ENCODE measurements around the gene SHC3. TPM values are rescaled to one million over a fixed set of nuclear protein-coding genes. Genes with fewer than 3 reads are reported as not detected.

Gene SHC3
- total RNA-seq, 2 experiments from 2014 or later: not detected

DNA sequence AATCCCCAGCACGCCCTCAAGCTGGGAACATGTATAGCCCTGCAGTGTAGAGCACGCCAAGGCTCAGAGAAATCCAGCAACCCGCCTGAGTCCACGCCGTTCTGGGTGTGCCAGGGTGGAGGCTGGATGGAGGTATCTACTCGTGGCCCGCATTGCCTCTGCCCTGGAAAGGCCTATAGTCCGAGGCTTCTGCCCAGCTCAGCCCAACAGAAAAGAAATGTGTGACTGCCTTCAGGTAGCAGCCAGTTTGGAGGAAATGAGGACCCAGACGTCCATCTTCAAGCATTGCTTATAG lies 169.1 kb downstream of the SHC3 start:
- DNase-seq: no peak
- Mint-ChIP-seq H3K27ac (no peak overlapping the region), H3K4me3 (no peak overlapping the region), H3K36me3 (no peaks in the 10 kb centered on the region), H3K27me3 (peaks cover 11% of the 10 kb centered on the region), H3K4me1 (no peaks in the 10 kb centered on the region), H3K9me3 (no peaks in the 10 kb centered on the region)

DNA sequence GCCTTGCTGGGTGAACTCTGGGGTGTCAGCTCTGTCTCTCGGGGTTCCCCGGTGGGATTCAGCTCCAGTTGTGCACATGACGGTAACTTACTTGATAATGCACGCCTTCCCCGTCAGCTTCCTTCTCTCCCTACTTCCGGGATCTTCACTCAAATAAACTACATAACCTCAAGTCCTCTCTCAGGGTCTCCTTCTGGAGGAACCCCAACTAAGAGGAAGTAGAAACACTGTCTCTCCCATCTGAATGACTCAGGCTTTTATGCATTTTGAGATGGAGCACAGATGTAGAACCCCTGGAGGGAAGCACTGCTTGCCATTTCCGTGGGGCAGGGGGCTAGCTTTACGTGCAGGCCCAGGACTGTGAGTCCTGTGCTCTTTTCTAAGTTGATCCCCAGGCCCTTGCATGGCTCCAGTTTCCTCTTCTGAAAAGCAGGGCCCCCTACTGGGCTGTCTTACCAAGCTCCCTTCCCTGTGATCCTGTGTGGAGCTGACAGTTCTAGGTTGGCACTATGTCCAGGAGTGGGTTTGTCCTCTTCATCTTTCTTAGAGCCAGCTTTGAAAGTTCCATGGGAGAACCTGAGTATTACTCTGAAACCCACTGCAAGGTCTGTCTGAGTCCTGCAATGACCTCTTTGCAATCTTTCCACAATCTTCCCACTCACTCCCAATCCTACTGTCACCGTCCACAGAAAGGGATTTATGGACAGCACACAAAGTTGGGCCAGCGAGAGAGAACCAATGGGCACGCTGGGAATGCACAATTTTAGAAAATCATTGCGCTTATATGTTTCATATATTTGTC lies 169.7 kb downstream of the SHC3 start:
- no peak overlapping the region for H3K27ac Mint-ChIP-seq
- H3K27me3 Mint-ChIP-seq: peaks cover 12% of the 10 kb centered on the region
- H3K4me1 Mint-ChIP-seq: no peaks in the 10 kb centered on the region
- H3K9me3 Mint-ChIP-seq: no peaks in the 10 kb centered on the region
- no peak for DNase-seq
- no peaks in the 10 kb centered on the region for H3K36me3 Mint-ChIP-seq
- H3K4me3 Mint-ChIP-seq: no peak overlapping the region

DNA sequence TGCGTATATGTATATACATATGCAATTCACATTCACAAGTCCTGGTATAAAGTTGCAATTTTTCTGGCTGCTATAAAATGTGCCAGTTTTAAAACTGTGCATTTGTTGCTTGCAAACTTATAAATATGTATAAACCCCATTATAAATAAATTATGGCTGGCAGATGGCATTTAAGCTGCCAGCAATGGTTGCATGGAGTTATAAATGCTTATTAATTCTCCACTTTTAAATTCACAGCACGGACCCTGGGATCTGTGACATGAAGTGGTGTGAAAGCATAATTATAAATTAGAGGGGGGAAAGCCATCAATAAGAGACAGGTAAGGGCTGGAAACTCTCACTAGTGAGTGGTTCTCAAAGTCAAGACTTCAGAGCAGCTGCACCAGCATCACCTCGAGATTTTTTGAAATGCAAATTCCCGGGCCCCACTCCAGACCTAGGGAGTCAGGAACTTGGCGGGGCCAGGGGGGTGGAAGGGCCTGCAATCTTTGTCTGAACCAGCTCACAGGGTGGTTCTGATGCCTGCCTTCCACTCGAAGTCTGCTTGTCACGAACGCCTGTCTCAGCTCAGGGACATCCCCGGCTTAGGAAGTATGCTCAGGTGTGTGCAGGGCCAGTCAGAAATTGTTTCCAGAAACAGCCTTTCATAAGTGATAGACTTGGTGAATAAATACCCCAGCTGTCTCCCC lies 170.4 kb downstream of the SHC3 start:
- Mint-ChIP-seq H3K4me1 (no peaks in the 10 kb centered on the region), H3K36me3 (no peaks in the 10 kb centered on the region), H3K4me3 (no peak overlapping the region), H3K9me3 (no peaks in the 10 kb centered on the region), H3K27me3 (peaks cover 19% of the 10 kb centered on the region), H3K27ac (no peak overlapping the region)
- no peak for DNase-seq

DNA sequence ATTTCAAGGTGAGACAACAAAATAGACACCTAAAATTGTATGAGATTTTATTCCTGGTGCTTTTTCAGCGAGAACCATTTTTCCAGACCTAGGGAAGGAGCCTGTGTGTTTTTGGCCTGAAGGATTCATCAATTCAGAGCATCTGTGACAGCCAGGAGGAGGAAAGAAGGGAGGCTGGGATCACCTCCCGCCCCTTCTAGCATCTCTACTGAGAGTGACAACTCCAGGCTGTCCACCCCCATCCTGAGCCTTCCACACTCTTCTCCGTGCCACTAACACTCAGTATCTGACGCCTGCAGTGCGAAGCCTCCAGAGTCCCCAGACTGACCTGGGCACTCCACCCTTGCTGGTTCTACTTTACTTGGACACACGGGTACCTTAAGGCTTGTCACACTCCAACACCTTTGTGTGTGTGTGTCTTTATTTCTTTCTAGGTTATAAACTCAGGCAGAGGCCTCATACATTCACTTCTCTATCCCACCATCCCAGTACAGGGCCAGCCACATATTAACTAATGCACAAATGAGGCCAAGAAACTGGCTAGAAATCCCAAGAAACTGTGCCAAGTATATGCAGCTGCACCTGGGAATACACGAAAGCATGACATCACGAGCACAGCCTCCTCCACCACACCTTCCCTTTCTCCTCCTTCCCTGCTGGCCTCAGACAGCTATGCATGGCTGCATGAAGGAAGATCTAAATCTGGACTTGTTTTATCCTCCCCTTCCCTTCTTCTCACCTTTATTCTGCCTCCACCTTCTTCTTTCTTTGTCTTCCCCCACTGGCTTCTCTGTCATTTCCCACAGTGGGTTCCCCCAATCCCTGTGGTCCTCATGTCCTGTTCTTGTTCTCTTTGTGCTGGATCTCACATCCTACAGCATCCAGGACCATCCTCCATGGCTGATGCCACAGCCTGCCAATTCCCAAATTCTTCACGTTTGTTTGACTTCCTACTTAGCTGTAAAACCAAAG lies 171.3 kb downstream of the SHC3 start:
- Mint-ChIP-seq H3K27ac (no peak overlapping the region), H3K9me3 (no peaks in the 10 kb centered on the region), H3K4me3 (no peak overlapping the region), H3K4me1 (no peaks in the 10 kb centered on the region), H3K36me3 (no peaks in the 10 kb centered on the region), H3K27me3 (peaks cover 27% of the 10 kb centered on the region)
- DNase-seq: no peak

DNA sequence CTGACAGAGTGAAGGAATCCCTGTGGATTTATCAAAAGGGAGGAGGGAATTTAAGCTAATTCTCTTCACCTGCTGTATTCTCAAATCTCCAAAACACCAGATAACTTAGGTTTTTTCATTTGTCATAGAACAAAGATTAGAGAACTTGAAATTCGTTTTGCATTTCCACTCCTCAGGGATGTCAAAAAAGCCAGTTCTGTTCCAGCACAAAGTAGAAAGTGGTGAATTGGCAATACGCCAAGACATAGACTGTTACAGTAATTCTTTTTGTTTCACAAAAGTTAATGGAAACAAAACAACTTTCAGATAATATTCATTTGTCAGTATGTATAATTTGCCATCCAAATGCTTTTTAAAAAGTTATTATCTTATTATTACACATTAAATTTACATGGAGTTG lies 172.4 kb downstream of the SHC3 start:
- no peaks in the 10 kb centered on the region for H3K36me3 Mint-ChIP-seq
- H3K4me3 Mint-ChIP-seq: no peak overlapping the region
- H3K4me1 Mint-ChIP-seq: no peaks in the 10 kb centered on the region
- no peaks in the 10 kb centered on the region for H3K9me3 Mint-ChIP-seq
- no peak overlapping the region for H3K27ac Mint-ChIP-seq
- no peak for DNase-seq
- H3K27me3 Mint-ChIP-seq: peaks cover 35% of the 10 kb centered on the region

DNA sequence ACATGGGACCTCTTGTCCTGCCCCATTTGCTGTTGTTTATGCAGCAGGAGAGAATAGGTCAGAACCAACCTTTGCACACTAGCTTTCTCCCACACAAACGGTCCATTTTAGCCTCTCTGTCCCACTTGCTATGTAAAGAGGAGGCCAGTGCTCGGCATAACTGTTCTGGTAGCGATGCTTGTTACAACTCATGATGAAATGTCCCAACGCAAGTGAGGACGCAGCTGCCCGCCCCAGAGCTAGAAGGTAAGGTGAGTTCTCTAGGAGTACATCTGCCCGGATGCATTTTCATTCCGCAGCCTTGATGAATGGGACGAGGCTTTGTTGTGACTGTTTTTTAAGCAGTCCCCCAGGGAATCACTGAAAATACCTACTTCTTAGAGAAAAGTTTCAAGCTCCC lies 173.3 kb downstream of the SHC3 start:
- no peaks in the 10 kb centered on the region for H3K36me3 Mint-ChIP-seq
- H3K4me1 Mint-ChIP-seq: peaks cover 3% of the 10 kb centered on the region
- H3K27me3 Mint-ChIP-seq: peaks cover 35% of the 10 kb centered on the region
- DNase-seq: no peak
- no peak overlapping the region for H3K4me3 Mint-ChIP-seq
- no peaks in the 10 kb centered on the region for H3K9me3 Mint-ChIP-seq
- H3K27ac Mint-ChIP-seq: no peak overlapping the region

DNA sequence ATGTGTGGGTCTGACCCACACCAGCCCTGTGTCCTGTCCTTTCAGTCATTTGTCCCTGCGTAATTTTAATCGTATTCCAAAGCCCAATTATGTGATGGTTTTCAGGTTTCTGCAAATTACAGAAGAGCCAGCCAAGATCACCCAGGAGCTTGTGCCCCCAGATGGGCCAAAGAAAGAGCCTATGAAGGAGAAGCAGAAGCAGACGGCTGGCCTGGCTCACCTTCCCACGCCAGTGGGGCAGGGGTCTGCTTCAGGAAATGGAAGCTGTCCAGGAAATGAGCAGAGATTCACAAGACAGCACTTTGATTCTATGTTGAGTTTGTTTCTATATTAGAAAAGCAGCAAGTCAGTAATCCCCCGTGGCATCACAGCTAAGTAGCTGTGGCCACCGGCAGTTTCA lies 175.6 kb downstream of the SHC3 start:
- Mint-ChIP-seq H3K4me3 (no peak overlapping the region), H3K27ac (no peak overlapping the region), H3K4me1 (peaks cover 3% of the 10 kb centered on the region), H3K36me3 (no peaks in the 10 kb centered on the region), H3K9me3 (no peaks in the 10 kb centered on the region), H3K27me3 (peaks cover 31% of the 10 kb centered on the region)
- DNase-seq: no peak

DNA sequence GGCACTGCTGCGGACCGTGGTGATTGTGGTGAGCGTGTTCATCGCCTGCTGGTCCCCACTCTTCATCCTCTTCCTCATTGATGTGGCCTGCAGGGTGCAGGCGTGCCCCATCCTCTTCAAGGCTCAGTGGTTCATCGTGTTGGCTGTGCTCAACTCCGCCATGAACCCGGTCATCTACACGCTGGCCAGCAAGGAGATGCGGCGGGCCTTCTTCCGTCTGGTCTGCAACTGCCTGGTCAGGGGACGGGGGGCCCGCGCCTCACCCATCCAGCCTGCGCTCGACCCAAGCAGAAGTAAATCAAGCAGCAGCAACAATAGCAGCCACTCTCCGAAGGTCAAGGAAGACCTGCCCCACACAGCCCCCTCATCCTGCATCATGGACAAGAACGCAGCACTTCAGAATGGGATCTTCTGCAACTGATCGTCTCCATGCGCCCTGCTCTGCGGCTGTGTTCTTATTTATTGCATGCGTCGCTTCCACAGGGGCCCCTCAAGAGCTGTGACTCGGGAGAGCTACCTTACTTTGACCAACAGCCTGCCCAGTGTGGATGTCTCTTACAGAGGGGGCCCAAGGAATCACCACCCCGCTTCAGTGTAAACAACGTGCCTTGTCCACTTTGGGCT lies 176.6 kb downstream of the SHC3 start:
- H3K4me1 Mint-ChIP-seq: peaks cover 3% of the 10 kb centered on the region
- no peaks in the 10 kb centered on the region for H3K36me3 Mint-ChIP-seq
- no peaks in the 10 kb centered on the region for H3K9me3 Mint-ChIP-seq
- no peak for DNase-seq
- peaks cover 28% of the 10 kb centered on the region for H3K27me3 Mint-ChIP-seq
- no peak overlapping the region for H3K4me3 Mint-ChIP-seq
- H3K27ac Mint-ChIP-seq: no peak overlapping the region

DNA sequence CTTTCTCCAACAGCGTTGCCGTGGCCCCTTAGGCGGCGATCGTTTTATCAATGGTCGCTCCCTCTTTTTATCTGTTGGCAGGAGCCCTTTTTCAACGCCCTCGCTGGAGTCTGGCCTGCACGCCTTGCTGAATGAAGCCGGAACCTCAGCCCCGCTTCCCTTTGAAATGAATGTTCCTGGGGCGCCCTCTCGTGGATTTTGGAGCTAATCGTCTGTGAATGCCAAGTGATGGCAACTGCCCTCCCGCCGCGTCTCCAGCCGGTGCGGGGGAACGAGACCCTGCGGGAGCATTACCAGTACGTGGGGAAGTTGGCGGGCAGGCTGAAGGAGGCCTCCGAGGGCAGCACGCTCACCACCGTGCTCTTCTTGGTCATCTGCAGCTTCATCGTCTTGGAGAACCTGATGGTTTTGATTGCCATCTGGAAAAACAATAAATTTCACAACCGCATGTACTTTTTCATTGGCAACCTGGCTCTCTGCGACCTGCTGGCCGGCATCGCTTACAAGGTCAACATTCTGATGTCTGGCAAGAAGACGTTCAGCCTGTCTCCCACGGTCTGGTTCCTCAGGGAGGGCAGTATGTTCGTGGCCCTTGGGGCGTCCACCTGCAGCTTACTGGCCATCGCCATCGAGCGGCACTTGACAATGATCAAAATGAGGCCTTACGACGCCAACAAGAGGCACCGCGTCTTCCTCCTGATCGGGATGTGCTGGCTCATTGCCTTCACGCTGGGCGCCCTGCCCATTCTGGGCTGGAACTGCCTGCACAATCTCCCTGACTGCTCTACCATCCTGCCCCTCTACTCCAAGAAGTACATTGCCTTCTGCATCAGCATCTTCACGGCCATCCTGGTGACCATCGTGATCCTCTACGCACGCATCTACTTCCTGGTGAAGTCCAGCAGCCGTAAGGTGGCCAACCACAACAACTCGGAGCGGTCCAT lies 177.4 kb downstream of the SHC3 start:
- H3K4me3 Mint-ChIP-seq: no peak overlapping the region
- peaks cover 3% of the 10 kb centered on the region for H3K4me1 Mint-ChIP-seq
- H3K36me3 Mint-ChIP-seq: no peaks in the 10 kb centered on the region
- peak; percentile 76 for DNase-seq
- peaks cover 28% of the 10 kb centered on the region for H3K27me3 Mint-ChIP-seq
- H3K9me3 Mint-ChIP-seq: no peaks in the 10 kb centered on the region
- no peak overlapping the region for H3K27ac Mint-ChIP-seq

DNA sequence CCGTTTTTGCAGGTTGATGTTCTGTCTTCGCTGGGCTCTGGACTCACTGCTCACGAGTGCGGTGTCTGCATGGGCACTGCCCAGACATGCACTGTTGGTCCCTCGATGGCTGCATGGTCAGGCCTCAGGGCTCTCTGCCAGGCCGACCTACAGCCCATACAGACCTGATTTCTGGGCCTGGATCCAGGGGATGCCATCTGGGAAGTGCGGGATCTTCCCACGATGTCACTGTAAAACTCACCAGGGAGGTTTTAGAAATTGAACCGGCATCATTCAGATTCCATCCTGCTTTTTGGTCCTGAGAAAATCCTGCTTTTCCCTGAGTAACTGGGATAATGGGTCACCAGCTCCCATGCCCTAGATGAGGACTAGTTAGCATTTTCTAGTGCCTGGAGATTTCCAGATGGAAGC lies 178.2 kb downstream of the SHC3 start:
- no peak overlapping the region for H3K4me3 Mint-ChIP-seq
- H3K36me3 Mint-ChIP-seq: no peaks in the 10 kb centered on the region
- no peak overlapping the region for H3K27ac Mint-ChIP-seq
- peaks cover 3% of the 10 kb centered on the region for H3K4me1 Mint-ChIP-seq
- peaks cover 30% of the 10 kb centered on the region for H3K27me3 Mint-ChIP-seq
- no peak for DNase-seq
- H3K9me3 Mint-ChIP-seq: no peaks in the 10 kb centered on the region

DNA sequence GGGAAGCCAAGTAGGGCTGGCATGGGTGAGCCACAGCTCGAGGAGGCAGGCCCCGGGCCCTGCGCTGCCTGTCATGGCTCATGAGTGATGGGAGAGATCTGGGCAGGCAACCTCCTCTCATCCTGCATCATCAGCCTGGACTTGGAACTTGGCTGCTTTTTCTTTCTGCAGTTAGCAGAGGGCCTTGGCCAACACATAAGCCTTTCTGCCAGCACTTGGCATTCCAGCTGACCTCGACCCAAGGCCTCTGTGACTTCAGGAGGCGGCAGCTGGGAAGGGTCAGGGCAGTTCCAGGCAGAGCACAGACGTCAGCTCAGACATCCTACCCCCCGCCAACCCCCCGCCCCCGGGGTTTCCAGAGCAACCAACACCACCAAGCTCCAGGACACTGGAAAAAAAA lies 179.7 kb downstream of the SHC3 start:
- no peak for DNase-seq
- no peak overlapping the region for H3K27ac Mint-ChIP-seq
- no peak overlapping the region for H3K4me3 Mint-ChIP-seq
- peaks cover 42% of the 10 kb centered on the region for H3K27me3 Mint-ChIP-seq
- no peaks in the 10 kb centered on the region for H3K9me3 Mint-ChIP-seq
- peaks cover 3% of the 10 kb centered on the region for H3K4me1 Mint-ChIP-seq
- H3K36me3 Mint-ChIP-seq: no peaks in the 10 kb centered on the region

DNA sequence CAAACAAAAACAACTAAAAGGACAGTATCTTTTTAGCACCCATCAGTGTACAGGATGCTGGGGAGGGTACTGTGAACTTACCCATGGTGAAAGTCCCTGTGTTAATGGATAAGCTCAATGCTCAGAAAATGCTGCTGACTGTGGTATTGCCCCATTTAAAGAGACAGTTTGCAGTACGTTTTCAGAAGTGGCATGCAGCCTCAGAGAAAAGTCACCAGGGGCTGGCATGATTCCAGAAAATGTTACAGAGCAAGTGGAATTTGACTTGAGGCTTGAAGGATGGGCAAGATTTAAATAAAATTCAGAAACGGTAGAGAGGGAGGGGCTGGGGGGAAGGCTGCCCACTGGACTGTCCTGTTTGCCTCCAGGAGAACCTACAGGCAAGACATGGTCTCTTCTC lies 180.1 kb downstream of the SHC3 start:
- H3K27ac Mint-ChIP-seq: no peak overlapping the region
- no peak for DNase-seq
- no peaks in the 10 kb centered on the region for H3K9me3 Mint-ChIP-seq
- H3K4me3 Mint-ChIP-seq: no peak overlapping the region
- H3K36me3 Mint-ChIP-seq: no peaks in the 10 kb centered on the region
- peaks cover 3% of the 10 kb centered on the region for H3K4me1 Mint-ChIP-seq
- H3K27me3 Mint-ChIP-seq: peaks cover 42% of the 10 kb centered on the region

DNA sequence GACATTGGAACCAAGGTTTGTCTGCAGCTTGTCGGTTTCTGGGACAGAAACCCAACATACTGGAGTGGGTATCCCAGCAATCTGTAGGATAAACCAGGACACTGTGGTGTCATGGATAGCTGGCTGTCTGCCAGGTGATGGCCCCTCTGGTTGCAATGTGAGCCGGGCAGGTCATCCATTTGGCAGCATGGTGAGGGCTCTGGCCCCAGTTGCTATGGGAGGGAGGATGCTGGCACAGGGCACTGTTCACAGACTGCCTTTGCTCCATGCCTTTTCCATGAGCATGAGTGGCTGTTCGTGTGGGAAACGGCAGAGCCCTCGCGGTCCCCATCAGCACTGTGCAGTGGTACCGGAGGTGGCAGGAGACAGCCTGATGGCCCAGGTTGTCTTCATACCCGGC lies 181.0 kb downstream of the SHC3 start:
- no peak for DNase-seq
- Mint-ChIP-seq H3K27me3 (peaks cover 42% of the 10 kb centered on the region), H3K4me1 (peaks cover 3% of the 10 kb centered on the region), H3K36me3 (no peaks in the 10 kb centered on the region), H3K9me3 (no peaks in the 10 kb centered on the region), H3K4me3 (no peak overlapping the region), H3K27ac (no peak overlapping the region)

DNA sequence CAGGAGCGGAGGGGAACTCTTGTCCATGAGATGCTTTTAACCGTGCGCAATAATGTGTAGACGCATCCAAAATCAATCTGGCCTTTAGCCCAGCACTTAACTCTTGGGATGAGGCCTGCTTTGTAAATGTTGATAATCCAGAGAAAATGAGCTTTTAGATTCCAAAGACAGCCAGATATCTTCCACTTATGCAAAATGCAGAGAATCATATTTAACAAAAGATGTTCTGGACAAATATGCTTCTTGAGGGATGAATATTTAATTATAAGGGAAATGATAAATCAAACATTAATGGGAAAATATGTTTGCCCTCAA lies 181.7 kb downstream of the SHC3 start:
- H3K27ac Mint-ChIP-seq: no peak overlapping the region
- H3K4me3 Mint-ChIP-seq: no peak overlapping the region
- H3K9me3 Mint-ChIP-seq: no peaks in the 10 kb centered on the region
- no peak for DNase-seq
- H3K27me3 Mint-ChIP-seq: peaks cover 43% of the 10 kb centered on the region
- no peaks in the 10 kb centered on the region for H3K36me3 Mint-ChIP-seq
- H3K4me1 Mint-ChIP-seq: peaks cover 6% of the 10 kb centered on the region
